Neural progenitor cell (in vitro differentiated cells): ENCODE data around the gene HTT. TPM values are rescaled to one million over a fixed set of nuclear protein-coding genes. Genes with fewer than 3 reads are reported as not detected.
A peak's percentile ranks its signal among the peaks of the same experiment; 100 is the strongest.

Experiments used
- DNase-seq: peaks from one replicate; pipeline ENCODE4 v3.0.0-alpha.2; 2016; ENCODE audit warnings: low spot score
- H2AFZ ChIP-seq: fragments of 200-600 bp; sonication (generic); replicated peaks from 2 replicates; pipeline ENCODE4 v1.6.1; 2016; ENCODE audit warnings: antibody characterized with exemption
- H3F3A ChIP-seq: fragments of 200-600 bp; sonication (generic); 2 replicates; pipeline ENCODE4 v1.6.1; 2016; ENCODE audit warnings: antibody characterized with exemption, low read depth
- H3K27ac ChIP-seq: fragments of 200-600 bp; sonication (generic); 2 replicates; pipeline ENCODE4 v1.5.1; 2016; ENCODE audit warnings: mild to moderate bottlenecking
- H3K27me3 ChIP-seq: fragments of 200-600 bp; sonication (generic); 2 replicates; pipeline ENCODE4 v1.6.1; 2016; ENCODE audit warnings: mild to moderate bottlenecking, moderate library complexity
- H3K36me3 ChIP-seq: fragments of 200-600 bp; sonication (generic); 2 replicates; pipeline ENCODE4 v1.5.1; 2016
- H3K4me1 ChIP-seq: fragments of 200-600 bp; sonication (generic); 2 replicates; pipeline ENCODE4 v1.6.1; 2016; ENCODE audit warnings: mixed run types
- H3K4me2 ChIP-seq: fragments of 200-600 bp; sonication (generic); 2 replicates; pipeline ENCODE4 v1.6.1; 2016
- H3K4me3 ChIP-seq: fragments of 200-600 bp; sonication (generic); 2 replicates; pipeline ENCODE4 v1.5.1; 2016
- H3K79me2 ChIP-seq: fragments of 200-600 bp; sonication (generic); 2 replicates; pipeline ENCODE4 v1.6.1; 2016; ENCODE audit warnings: low read depth
- H3K9ac ChIP-seq: fragments of 200-600 bp; sonication (generic); 2 replicates; pipeline ENCODE4 v1.6.1; 2016
- H3K9me3 ChIP-seq: fragments of 200-600 bp; sonication (generic); 2 replicates; pipeline ENCODE4 v1.5.1; 2016; ENCODE audit warnings: low read depth
- H4K20me1 ChIP-seq: fragments of 200-600 bp; sonication (generic); 2 replicates; pipeline ENCODE4 v1.6.1; 2016; ENCODE audit warnings: low read depth
- H3K27ac Mint-ChIP-seq: 3 replicates; pipeline ENCODE4 v1.8.0; 2021; ENCODE audit warnings: mixed read lengths
- H3K27me3 Mint-ChIP-seq: 2 replicates; pipeline ENCODE4 v1.8.0; 2022; ENCODE audit warnings: low read depth, mild to moderate bottlenecking, inconsistent platforms, moderate library complexity, mixed read lengths; ENCODE audit not compliant: insufficient read depth
- H3K36me3 Mint-ChIP-seq: 3 replicates; pipeline ENCODE4 v1.8.0; 2021; ENCODE audit warnings: mixed read lengths
- H3K4me1 Mint-ChIP-seq: 3 replicates; pipeline ENCODE4 v1.8.0; 2021; ENCODE audit warnings: mixed read lengths
- H3K4me3 Mint-ChIP-seq: 3 replicates; pipeline ENCODE4 v1.8.0; 2021; ENCODE audit warnings: mild to moderate bottlenecking, moderate library complexity, mixed read lengths
- H3K9me3 Mint-ChIP-seq: 3 replicates; pipeline ENCODE4 v1.8.0; 2020; ENCODE audit warnings: mixed read lengths
- CTCF ChIP-seq: fragments of 200-600 bp; sonication (generic); IDR thresholded peaks from 2 replicates; pipeline ENCODE4 v1.5.1; 2017; ENCODE audit warnings: antibody characterized with exemption, mild to moderate bottlenecking
- EZH2 ChIP-seq: fragments of 200-600 bp; sonication (generic); IDR thresholded peaks from 2 replicates; pipeline ENCODE4 v1.6.1; 2017; ENCODE audit warnings: antibody characterized with exemption, mild to moderate bottlenecking, moderate library complexity
- EZH2phosphoT487 ChIP-seq: fragments of 200-600 bp; sonication (generic); IDR thresholded peaks from 2 replicates; pipeline ENCODE4 v1.6.1; 2017; ENCODE audit warnings: antibody characterized with exemption
- total RNA-seq: library from RNA; depleted of rRNA; stranded (reverse); fragments of >200 nt; gene quantifications from 2 replicates; pipeline ENCODE4 v1.2.3, GENCODE V29; 2015; ENCODE audit warnings: low replicate concordance

HTT gene
- total RNA-seq, 1 donor from 2014 or later = 38.9 TPM

- peaks cover 8% of the 10 kb centered on the region for H3K4me1 ChIP-seq
- Mint-ChIP-seq H3K27me3 (no peaks in the 10 kb centered on the region), H3K4me1 (peaks cover 5% of the 10 kb centered on the region), H3K4me3 (no peak overlapping the region), H3K27ac (peak overlapping the region; percentile 39), H3K36me3 (peaks cover 68% of the 10 kb centered on the region), H3K9me3 (peaks cover 38% of the 10 kb centered on the region)
- H3K9me3 ChIP-seq = no peaks in the 10 kb centered on the region
- no peak for DNase-seq
- H4K20me1 ChIP-seq = no peaks in the 10 kb centered on the region
- H3K79me2 ChIP-seq = peaks cover 37% of the 10 kb centered on the region
- H2AFZ ChIP-seq = no peak overlapping the region
- H3F3A ChIP-seq = peaks cover 13% of the 10 kb centered on the region
- no peak overlapping the region for H3K27ac ChIP-seq
- no peaks in the 10 kb centered on the region for H3K27me3 ChIP-seq
- no peak overlapping the region for H3K9ac ChIP-seq
- H3K36me3 ChIP-seq = no peaks in the 10 kb centered on the region
- no peak overlapping the region for H3K4me3 ChIP-seq
- TF ChIP-seq CTCF (no peak), EZH2 (no peak), EZH2phosphoT487 (no peak)
- no peak overlapping the region for H3K4me2 ChIP-seq
Observed at GRCh38 chr4:3168029-3168428, 93.5 kb downstream of the HTT start.

- DNase-seq = no peak
- Histone ChIP-seq H3K27me3 (no peaks in the 10 kb centered on the region), H3K36me3 (peaks cover 6% of the 10 kb centered on the region), H3K9me3 (no peaks in the 10 kb centered on the region), H3K4me3 (no peak overlapping the region), H3K27ac (no peak overlapping the region), H3K4me2 (no peak overlapping the region), H3F3A (no peaks in the 10 kb centered on the region), H2AFZ (no peak overlapping the region), H3K79me2 (no peaks in the 10 kb centered on the region), H3K9ac (no peak overlapping the region), H4K20me1 (peaks cover 8% of the 10 kb centered on the region), H3K4me1 (no peaks in the 10 kb centered on the region)
- TF ChIP-seq CTCF (no peak), EZH2phosphoT487 (no peak), EZH2 (no peak)
- H3K4me3 Mint-ChIP-seq = no peak overlapping the region
- H3K4me1 Mint-ChIP-seq = peaks cover 15% of the 10 kb centered on the region
- peaks cover 7% of the 10 kb centered on the region for H3K9me3 Mint-ChIP-seq
- H3K36me3 Mint-ChIP-seq = peaks cover 33% of the 10 kb centered on the region
- no peaks in the 10 kb centered on the region for H3K27me3 Mint-ChIP-seq
- no peak overlapping the region for H3K27ac Mint-ChIP-seq
Observed at GRCh38 chr4:3174371-3175338, 100.2 kb downstream of the HTT start.

GRCh38 chr4:3176367-3177229 lies 102.1 kb downstream of the HTT start:
- Mint-ChIP-seq H3K4me3 (no peak overlapping the region), H3K4me1 (peaks cover 15% of the 10 kb centered on the region), H3K27ac (no peak overlapping the region), H3K27me3 (no peaks in the 10 kb centered on the region), H3K36me3 (peaks cover 28% of the 10 kb centered on the region), H3K9me3 (no peaks in the 10 kb centered on the region)
- TF ChIP-seq EZH2 (no peak), EZH2phosphoT487 (no peak), CTCF (no peak)
- no peak overlapping the region for H3K4me3 ChIP-seq
- H3K4me2 ChIP-seq = no peak overlapping the region
- H3K9me3 ChIP-seq = no peaks in the 10 kb centered on the region
- DNase-seq = no peak
- no peaks in the 10 kb centered on the region for H3K79me2 ChIP-seq
- H3K27me3 ChIP-seq = no peaks in the 10 kb centered on the region
- no peaks in the 10 kb centered on the region for H3F3A ChIP-seq
- no peak overlapping the region for H3K9ac ChIP-seq
- peaks cover 9% of the 10 kb centered on the region for H3K36me3 ChIP-seq
- no peak overlapping the region for H3K27ac ChIP-seq
- peaks cover 8% of the 10 kb centered on the region for H4K20me1 ChIP-seq
- no peaks in the 10 kb centered on the region for H3K4me1 ChIP-seq
- no peak overlapping the region for H2AFZ ChIP-seq
